H9 (cell line): ENCODE results near the gene KCNH4. TPM values are rescaled to one million over a fixed set of nuclear protein-coding genes. Genes with fewer than 3 reads are reported as not detected.
A peak's percentile ranks its signal among the peaks of the same experiment; 100 is the strongest.

ENCODE experiments used
- DNase-seq: peaks from one replicate; pipeline ENCODE4 v3.0.0-alpha.2; 2017
- H2AFZ ChIP-seq: one replicate; pipeline ENCODE4 v1.6.1; 2013; ENCODE audit warnings: mild to moderate bottlenecking, low read length, control low read depth, moderate library complexity
- H2AK5ac ChIP-seq: 2 replicates; pipeline ENCODE4 v1.6.1; 2013; ENCODE audit warnings: low read length, control low read depth, mixed read lengths; ENCODE audit not compliant: insufficient read length
- H2BK120ac ChIP-seq: one replicate; pipeline ENCODE4 v1.6.1; 2013; ENCODE audit warnings: low read depth, mild to moderate bottlenecking, low read length, control low read depth, inconsistent platforms; ENCODE audit not compliant: poor library complexity, severe bottlenecking
- H2BK12ac ChIP-seq: 2 replicates; pipeline ENCODE4 v1.6.1; 2013; ENCODE audit warnings: low read length, control low read depth, mixed read lengths, low read depth; ENCODE audit not compliant: insufficient read length
- H2BK15ac ChIP-seq: 2 replicates; pipeline ENCODE4 v1.6.1; 2013; ENCODE audit warnings: low read depth, low read length, control low read depth
- H2BK20ac ChIP-seq: one replicate; pipeline ENCODE4 v1.6.1; 2013; ENCODE audit warnings: low read depth, mild to moderate bottlenecking, low read length, control low read depth, inconsistent platforms; ENCODE audit not compliant: poor library complexity, severe bottlenecking
- H2BK5ac ChIP-seq: 2 replicates; pipeline ENCODE4 v1.6.1; 2013; ENCODE audit warnings: low read length, control low read depth, mixed read lengths; ENCODE audit not compliant: insufficient read length
- H3K14ac ChIP-seq: 2 replicates; pipeline ENCODE4 v1.6.1; 2013; ENCODE audit warnings: low read length, control low read depth; ENCODE audit not compliant: insufficient read depth
- H3K18ac ChIP-seq: 2 replicates; pipeline ENCODE4 v1.6.1; 2013; ENCODE audit warnings: low read depth, mild to moderate bottlenecking, mixed read lengths, low read length, control low read depth; ENCODE audit not compliant: insufficient read length
- H3K23ac ChIP-seq: 2 replicates; pipeline ENCODE4 v1.6.1; 2013; ENCODE audit warnings: low read length, control low read depth, mixed read lengths, low read depth; ENCODE audit not compliant: insufficient read length
- H3K23me2 ChIP-seq: 2 replicates; pipeline ENCODE4 v1.6.1; 2013; ENCODE audit warnings: low read depth, mild to moderate bottlenecking, mixed read lengths, low read length, control low read depth; ENCODE audit not compliant: insufficient read length, poor library complexity, severe bottlenecking
- H3K27ac ChIP-seq: 2 replicates; pipeline ENCODE4 v1.5.1; 2013; ENCODE audit warnings: low read length, control low read depth, mixed read lengths, low read depth; ENCODE audit not compliant: insufficient read length
- H3K27me3 ChIP-seq: 2 replicates; pipeline ENCODE4 v1.6.1; 2013; ENCODE audit warnings: low read length, control low read depth, inconsistent platforms; ENCODE audit not compliant: insufficient read depth
- H3K4ac ChIP-seq: 2 replicates; pipeline ENCODE4 v1.6.1; 2013; ENCODE audit warnings: low read depth, mild to moderate bottlenecking, control low read depth, inconsistent platforms, low read length, moderate library complexity
- H3K4me1 ChIP-seq: 2 replicates; pipeline ENCODE4 v1.6.1; 2013; ENCODE audit warnings: low read length, control low read depth, inconsistent platforms; ENCODE audit not compliant: insufficient read depth
- H3K4me2 ChIP-seq: 2 replicates; pipeline ENCODE4 v1.6.1; 2013; ENCODE audit warnings: low read length, control low read depth, mixed read lengths; ENCODE audit not compliant: insufficient read length, insufficient read depth
- H3K56ac ChIP-seq: 2 replicates; pipeline ENCODE4 v1.6.1; 2013; ENCODE audit warnings: low read depth, mild to moderate bottlenecking, mixed read lengths, low read length, control low read depth; ENCODE audit not compliant: insufficient read length
- H3K79me1 ChIP-seq: 2 replicates; pipeline ENCODE4 v1.6.1; 2013; ENCODE audit warnings: low read depth, mild to moderate bottlenecking, moderate library complexity, low read length, control low read depth, inconsistent platforms; ENCODE audit not compliant: insufficient read depth, poor library complexity, severe bottlenecking
- H3K79me2 ChIP-seq: 2 replicates; pipeline ENCODE4 v1.6.1; 2013; ENCODE audit warnings: low read length, control low read depth, inconsistent platforms; ENCODE audit not compliant: insufficient read depth
- H3K9ac ChIP-seq: 2 replicates; pipeline ENCODE4 v1.6.1; 2013; ENCODE audit warnings: low read length, control low read depth, mixed read lengths; ENCODE audit not compliant: insufficient read length; ENCODE audit errors: extremely low read depth
- H3K9me3 ChIP-seq: one replicate; pipeline ENCODE4 v1.6.1; 2013; ENCODE audit warnings: low read depth, low read length, inconsistent platforms; ENCODE audit not compliant: control insufficient read depth
- H3T11ph ChIP-seq: one replicate; pipeline ENCODE4 v1.6.1; 2013; ENCODE audit warnings: mild to moderate bottlenecking, low read length, control low read depth, inconsistent platforms
- H4K20me1 ChIP-seq: one replicate; pipeline ENCODE4 v1.6.1; 2013; ENCODE audit not compliant: control insufficient read depth, insufficient read length, insufficient read depth
- H4K5ac ChIP-seq: 2 replicates; pipeline ENCODE4 v1.6.1; 2013; ENCODE audit warnings: low read depth, mild to moderate bottlenecking, mixed read lengths, low read length, control low read depth; ENCODE audit not compliant: insufficient read length
- H4K8ac ChIP-seq: replicated peaks from 2 replicates; pipeline ENCODE4 v1.6.1; 2013; ENCODE audit warnings: low read length, control low read depth, mixed read lengths, low read depth; ENCODE audit not compliant: insufficient read length
- H4K91ac ChIP-seq: 2 replicates; pipeline ENCODE4 v1.6.1; 2013; ENCODE audit warnings: low read depth, mild to moderate bottlenecking, moderate library complexity, mixed read lengths, low read length, control low read depth; ENCODE audit not compliant: insufficient read length
- H3K27ac Mint-ChIP-seq, 3 experiments: 2 replicates in 2 of 3; 3 replicates in 1 of 3; pipeline ENCODE4 v1.8.0; 2020 to 2021; ENCODE audit warnings: mixed read lengths in 3 of 3, mild to moderate bottlenecking in 1 of 3, moderate library complexity in 1 of 3
- H3K27me3 Mint-ChIP-seq: 2 replicates; pipeline ENCODE4 v1.8.0; 2021; ENCODE audit warnings: low read depth, mild to moderate bottlenecking, moderate library complexity, mixed read lengths
- H3K36me3 Mint-ChIP-seq, 3 experiments: 2 replicates in 2 of 3; 3 replicates in 1 of 3; pipeline ENCODE4 v1.8.0; 2020 to 2021; ENCODE audit warnings: low read depth in 3 of 3, mixed read lengths in 3 of 3; ENCODE audit not compliant: insufficient read depth in 1 of 3
- H3K4me1 Mint-ChIP-seq, 2 experiments: 2 replicates each; pipeline ENCODE4 v1.8.0; 2020; ENCODE audit warnings: mixed read lengths in 2 of 2
- H3K4me3 Mint-ChIP-seq, 2 experiments: 2 replicates in 1 of 2; 3 replicates in 1 of 2; pipeline ENCODE4 v1.8.0; 2020 to 2021; ENCODE audit warnings: mild to moderate bottlenecking in 2 of 2, mixed read lengths in 2 of 2, moderate library complexity in 1 of 2
- H3K9me3 Mint-ChIP-seq, 2 experiments: 2 replicates in 1 of 2; 3 replicates in 1 of 2; pipeline ENCODE4 v1.8.0; 2020; ENCODE audit warnings: mild to moderate bottlenecking in 2 of 2, mixed read lengths in 2 of 2, moderate library complexity in 1 of 2
- WGBS: extraction: QIAGEN DNeasy Blood & Tissue Kit; methylation state at CpG from one replicate; pipeline ENCODE4 v1.1.7; 2013; ENCODE audit warnings: missing lambda C conversion rate, low lambda C conversion rate, mixed read lengths; ENCODE audit not compliant: insufficient read length; ENCODE audit errors: extremely low coverage; 5-methylcytosine and 5-hydroxymethylcytosine counted together
- total RNA-seq: library from RNA; stranded (reverse); gene quantifications from 2 replicates; pipeline ENCODE4 v1.2.1, GENCODE V29; 2021
- TF ChIP-seq, protein P1 (sequence below): fragments of 200-600 bp; sonication (generic); conservative IDR thresholded peaks from 3 replicates; pipeline ENCODE4 v1.8.0; 2021; ENCODE audit warnings: antibody characterized with exemption, mild to moderate bottlenecking

Gene KCNH4
- total RNA-seq, 1 experiment from 2014 or later, result not detected

DNA sequence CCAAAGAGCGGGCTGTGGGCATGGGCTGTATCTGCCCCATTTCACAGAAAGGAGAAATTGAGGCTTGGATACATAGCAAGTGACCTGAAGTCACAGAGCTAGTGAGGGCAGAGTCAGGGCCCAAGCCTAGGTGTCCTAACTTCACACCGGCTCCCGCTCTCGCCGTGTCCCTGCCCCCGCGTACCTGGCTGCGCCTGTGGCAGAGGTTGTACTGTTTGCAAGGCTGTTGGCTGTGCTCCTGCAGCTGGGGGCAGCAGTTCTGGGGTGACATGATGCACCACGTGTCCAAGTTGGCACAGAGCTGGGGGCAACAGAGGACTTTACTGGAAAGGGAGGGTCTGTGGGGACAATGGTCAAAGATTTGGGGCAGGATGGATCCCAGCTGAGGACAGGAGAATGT lies 71.9 kb downstream of the KCNH4 start:
- Histone ChIP-seq H4K91ac (no peak overlapping the region), H3K23me2 (no peaks in the 10 kb centered on the region), H3K79me1 (no peaks in the 10 kb centered on the region), H3K14ac (no peak overlapping the region; the same call in 1 of the 2 replicates), H2AFZ (no peak overlapping the region), H3K4me2 (no peak overlapping the region), H2AK5ac (no peak overlapping the region), H3K4ac (no peak overlapping the region), H2BK5ac (no peak overlapping the region), H2BK15ac (no peak overlapping the region), H3K9me3 (no peaks in the 10 kb centered on the region), H3K9ac (no peak overlapping the region), H3T11ph (no peak overlapping the region), H2BK120ac (no peak overlapping the region), H4K20me1 (no peaks in the 10 kb centered on the region), H3K27ac (no peak overlapping the region), H3K4me1 (peaks cover 4% of the 10 kb centered on the region; the same call in 1 of the 2 replicates), H2BK12ac (no peak overlapping the region), H3K56ac (no peak overlapping the region), H4K5ac (no peak overlapping the region), H3K23ac (no peak overlapping the region), H3K27me3 (no peaks in the 10 kb centered on the region), H3K18ac (no peak overlapping the region), H3K79me2 (no peaks in the 10 kb centered on the region), H2BK20ac (no peak overlapping the region), H4K8ac (no peak overlapping the region)
- H3K9me3 Mint-ChIP-seq, result no peaks in the 10 kb centered on the region
- no peak overlapping the region for H3K27ac Mint-ChIP-seq
- H3K36me3 Mint-ChIP-seq, result peaks cover 3 to 6% (median 4%) of the 10 kb centered on the region in 3 experiments; a peak in 6 of 7 replicates
- TF ChIP-seq, protein P1, sequence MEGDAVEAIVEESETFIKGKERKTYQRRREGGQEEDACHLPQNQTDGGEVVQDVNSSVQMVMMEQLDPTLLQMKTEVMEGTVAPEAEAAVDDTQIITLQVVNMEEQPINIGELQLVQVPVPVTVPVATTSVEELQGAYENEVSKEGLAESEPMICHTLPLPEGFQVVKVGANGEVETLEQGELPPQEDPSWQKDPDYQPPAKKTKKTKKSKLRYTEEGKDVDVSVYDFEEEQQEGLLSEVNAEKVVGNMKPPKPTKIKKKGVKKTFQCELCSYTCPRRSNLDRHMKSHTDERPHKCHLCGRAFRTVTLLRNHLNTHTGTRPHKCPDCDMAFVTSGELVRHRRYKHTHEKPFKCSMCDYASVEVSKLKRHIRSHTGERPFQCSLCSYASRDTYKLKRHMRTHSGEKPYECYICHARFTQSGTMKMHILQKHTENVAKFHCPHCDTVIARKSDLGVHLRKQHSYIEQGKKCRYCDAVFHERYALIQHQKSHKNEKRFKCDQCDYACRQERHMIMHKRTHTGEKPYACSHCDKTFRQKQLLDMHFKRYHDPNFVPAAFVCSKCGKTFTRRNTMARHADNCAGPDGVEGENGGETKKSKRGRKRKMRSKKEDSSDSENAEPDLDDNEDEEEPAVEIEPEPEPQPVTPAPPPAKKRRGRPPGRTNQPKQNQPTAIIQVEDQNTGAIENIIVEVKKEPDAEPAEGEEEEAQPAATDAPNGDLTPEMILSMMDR, result no peak
- WGBS, result no CpG with 5 or more reads among the region's 9 CpGs
- no peak for DNase-seq
- H3K4me1 Mint-ChIP-seq, result peaks cover 21 to 29% of the 10 kb centered on the region in 2 experiments
- peak overlapping the region in 1 of 2 experiments; percentile 56; a peak in 2 of 5 replicates for H3K4me3 Mint-ChIP-seq
- peaks cover 9% of the 10 kb centered on the region for H3K27me3 Mint-ChIP-seq
